Retinal pigment epithelial cell (primary cell): Measurements from ENCODE around the gene HAS3.
"Not testable (repeated sequence)": the region's sequence is repeated elsewhere in the genome, so short reads cannot be mapped to it uniquely, and the experiment has no call there.

Experiments used
- DNase-seq: peaks from one replicate; pipeline ENCODE4 v3.0.0-alpha.2; 2010; ENCODE audit warnings: low read depth
- H3K4me3 ChIP-seq: 2 replicates; pipeline ENCODE4 v1.5.1; 2011; ENCODE audit warnings: mild to moderate bottlenecking, low read length, control low read depth, moderate library complexity
- CTCF ChIP-seq: conservative IDR thresholded peaks from 2 replicates; pipeline ENCODE4 v1.5.1; 2011; ENCODE audit warnings: low read depth, low read length, control low read depth, inconsistent platforms

Gene HAS3

GRCh38 chr16:69133373-69133954 lies 28.0 kb downstream of the HAS3 start:
- no peak for TF ChIP-seq CTCF
- DNase-seq, result no peak

DNA sequence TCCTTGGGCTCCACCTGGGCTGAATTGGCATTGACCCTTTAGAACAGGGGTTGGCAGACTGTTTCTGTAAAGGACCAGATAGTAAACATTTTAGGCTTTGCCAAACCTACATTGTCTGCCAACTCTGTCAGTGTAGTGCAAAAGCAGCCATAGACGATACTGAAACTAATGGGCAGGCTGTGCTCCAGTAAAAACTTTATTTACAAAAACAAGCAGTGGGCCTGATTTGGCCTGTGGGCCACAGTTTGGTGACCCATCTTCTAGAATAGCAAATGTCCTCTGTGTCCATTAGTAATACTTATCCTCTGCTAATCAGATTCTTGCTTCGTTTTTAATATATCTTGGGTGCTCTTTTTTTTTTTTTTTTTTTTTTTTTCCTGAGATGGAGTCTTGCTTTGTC lies 33.2 kb downstream of the HAS3 start:
- DNase-seq, result no peak
- TF ChIP-seq CTCF, result no peak
- H3K4me3 ChIP-seq, result no peak overlapping the region

More at GRCh38 chr16:69133373-69133954, 28.0 kb downstream of the HAS3 start:
- H3K4me3 ChIP-seq, result peak overlapping the region; percentile 98

- DNase-seq, H3K4me3 ChIP-seq: not testable (repeated sequence)
Measured at GRCh38 chr16:69139464-69139863, 34.0 kb downstream of the HAS3 start.

DNA sequence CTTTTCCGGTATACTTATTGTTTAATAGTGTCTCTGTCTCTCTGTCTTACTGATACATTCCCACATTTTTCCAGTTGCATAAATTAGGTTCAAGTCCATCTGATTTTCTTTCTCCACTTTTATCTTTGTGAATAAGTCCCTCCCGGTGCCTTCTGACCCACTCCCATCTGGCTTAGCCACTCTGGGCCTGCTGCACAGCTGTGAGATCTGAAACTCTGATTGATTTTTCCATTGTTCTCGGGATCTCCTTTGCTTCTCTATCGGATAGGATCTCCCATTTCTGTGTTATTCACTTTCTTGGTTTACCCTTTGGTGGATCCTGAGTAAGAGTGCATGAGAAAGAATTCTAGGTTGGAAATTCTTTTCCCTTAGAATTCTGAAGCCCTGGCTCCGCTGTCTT lies 35.6 kb downstream of the HAS3 start:
- H3K4me3 ChIP-seq, result no peak overlapping the region
- DNase-seq, result no peak
- TF ChIP-seq CTCF, result no peak

- H3K4me3 ChIP-seq, result no peak overlapping the region
- no peak for DNase-seq
- no peak for TF ChIP-seq CTCF
Measured at GRCh38 chr16:69141936-69142335, 36.5 kb downstream of the HAS3 start.

DNA sequence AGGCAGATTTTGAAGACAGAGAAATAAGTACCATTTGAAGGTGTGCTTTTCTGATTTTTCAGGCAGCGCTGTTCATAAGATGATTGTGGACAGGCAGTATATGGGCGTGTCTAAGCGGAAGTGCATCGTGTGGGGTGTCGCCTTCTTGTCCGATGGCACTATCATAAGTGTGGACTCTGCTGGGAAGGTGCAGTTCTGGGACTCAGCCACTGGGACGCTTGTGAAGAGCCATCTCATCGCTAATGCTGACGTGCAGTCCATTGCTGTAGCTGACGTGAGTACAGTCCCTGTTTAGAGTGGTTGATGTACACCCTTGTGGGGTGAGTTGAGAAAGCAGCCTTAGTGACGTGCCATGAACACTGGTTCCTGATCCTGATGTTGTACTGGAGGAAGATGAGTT lies 37.7 kb downstream of the HAS3 start:
- no peak overlapping the region for H3K4me3 ChIP-seq
- no peak for DNase-seq
- peak; percentile 16 for TF ChIP-seq CTCF

GRCh38 chr16:69145658-69146057 lies 40.2 kb downstream of the HAS3 start:
- H3K4me3 ChIP-seq, result no peak overlapping the region

GRCh38 chr16:69149621-69150020 lies 44.2 kb downstream of the HAS3 start:
- DNase-seq, H3K4me3 ChIP-seq: not testable (repeated sequence)

More at GRCh38 chr16:69145658-69146057, 40.2 kb downstream of the HAS3 start:
- no peak for DNase-seq
- no peak for TF ChIP-seq CTCF
